HepG2 (cell line): Measurements from ENCODE around the gene ADCY7. TPM values are rescaled to one million over a fixed set of nuclear protein-coding genes. Genes with fewer than 3 reads are reported as not detected.

ENCODE experiments used
- ATAC-seq: fragments of 200-7000 bp; cut with Tn5 transposase; 3 replicates; pipeline ENCODE4 v1.9.1; 2020; ENCODE audit warnings: mild to moderate bottlenecking, moderate library complexity
- BruUV-seq: library from RNA; stranded (reverse); fragments of 400-500 nt; replicated peaks from 2 replicates; lab custom pipeline; 2021; lab: Mats Ljungman, UMichigan
- CTCF ChIA-PET: fragments of 300-600 bp; formaldehyde crosslinking; extraction: SDS; loops from one replicate; lab custom pipeline; 2021; ENCODE audit warnings: low total read pairs, inconsistent platforms, low intra/inter-chr PET ratio; lab: Yijun Ruan, JAX
- POLR2A ChIA-PET: fragments of 350-600 bp; sonication (Branson Sonifier 250); formaldehyde crosslinking; loops from one replicate; lab custom pipeline; 2020; ENCODE audit warnings: antibody characterized with exemption, inconsistent platforms; lab: Yijun Ruan, JAX
- DNase-seq: peaks from one replicate; pipeline ENCODE4 v3.0.0-alpha.2; 2015; ENCODE audit warnings: low spot score
- FAIRE-seq: peaks from 3 replicates; lab custom pipeline; 2011; peaks lifted over from hg19 to GRCh38; lab: Jason Lieb, UNC
- H2AFZ ChIP-seq: one replicate; pipeline ENCODE4 v1.6.1; 2011; ENCODE audit warnings: low read length, inconsistent platforms
- H3K27ac ChIP-seq: fragments of 300-600 bp; 3 replicates; pipeline ENCODE4 v1.8.0; 2011; ENCODE audit warnings: mixed run types, mild to moderate bottlenecking, mixed read lengths, low read length, inconsistent platforms; ENCODE audit not compliant: insufficient read depth; ENCODE audit errors: extremely low read length
- H3K27me3 ChIP-seq, 2 experiments: fragments of 200-600 bp in 1 of 2; 2 replicates in 1 of 2; 3 replicates in 1 of 2; pipeline versions ENCODE4 v1.6.0 to v1.8.0; 2011; ENCODE audit warnings: low read length in 2 of 2, mild to moderate bottlenecking in 2 of 2, moderate library complexity in 2 of 2, inconsistent platforms in 1 of 2; ENCODE audit not compliant: insufficient read depth in 2 of 2, control insufficient read depth in 1 of 2
- H3K36me3 ChIP-seq, 2 experiments: fragments of 200-600 bp in 1 of 2; replicated peaks in 1 of 2; 2 replicates in 1 of 2; 3 replicates in 1 of 2; pipeline versions ENCODE4 v1.5.1 to v1.8.0; 2011; ENCODE audit warnings: low read length in 2 of 2, inconsistent platforms in 1 of 2; ENCODE audit not compliant: insufficient read depth in 2 of 2, control insufficient read depth in 1 of 2
- H3K4me1 ChIP-seq: 2 replicates; pipeline ENCODE4 v1.5.1; 2012; ENCODE audit warnings: low read length, inconsistent platforms; ENCODE audit not compliant: insufficient read depth
- H3K4me2 ChIP-seq: 2 replicates; pipeline ENCODE4 v1.6.0; 2011; ENCODE audit warnings: low read depth, low read length, inconsistent platforms
- H3K4me3 ChIP-seq, 3 experiments: fragments of 200-600 bp in 1 of 3; sonication (generic), shearing (Covaris generic) in 1 of 3; replicated peaks in 1 of 3; 2 replicates each; pipeline ENCODE4 v1.5.1; 2011 to 2016; ENCODE audit warnings: low read length in 3 of 3, inconsistent platforms in 2 of 3, low read depth in 2 of 3, mild to moderate bottlenecking in 2 of 3, control low read depth in 1 of 3, mixed read lengths in 1 of 3; ENCODE audit not compliant: insufficient read depth in 1 of 3
- H3K79me2 ChIP-seq: one replicate; pipeline ENCODE4 v1.6.1; 2011; ENCODE audit warnings: low read length, inconsistent platforms; ENCODE audit not compliant: insufficient read depth
- H3K9ac ChIP-seq: 2 replicates; pipeline ENCODE4 v1.6.0; 2011; ENCODE audit warnings: mild to moderate bottlenecking, low read depth, low read length, inconsistent platforms; ENCODE audit not compliant: insufficient read depth
- H3K9me3 ChIP-seq: 2 replicates; pipeline ENCODE4 v1.5.1; 2012; ENCODE audit warnings: mild to moderate bottlenecking, low read length
- H4K20me1 ChIP-seq: 2 replicates; pipeline ENCODE4 v1.6.0; 2011; ENCODE audit warnings: inconsistent platforms, mild to moderate bottlenecking, low read length, moderate library complexity; ENCODE audit not compliant: insufficient read depth
- ATF6 ChIP-seq: sonication (generic); formaldehyde crosslinking; conservative IDR thresholded peaks from 2 replicates; pipeline ENCODE4 v1.4.0; 2020; ENCODE audit warnings: missing genetic modification reagents
- FOSL1 ChIP-seq: sonication (generic); formaldehyde crosslinking; IDR thresholded peaks from 2 replicates; pipeline ENCODE4 v1.9.0; 2021; ENCODE audit warnings: missing genetic modification reagents, borderline replicate concordance
- IKZF5 ChIP-seq: IDR thresholded peaks from 2 replicates; pipeline ENCODE4 v1.6.1; 2018; ENCODE audit warnings: missing genetic modification reagents, mild to moderate bottlenecking, missing compliant biosample characterization
- NFKB2 ChIP-seq: sonication (generic); formaldehyde crosslinking; IDR thresholded peaks from 2 replicates; pipeline ENCODE4 v1.4.0; 2020; ENCODE audit warnings: missing genetic modification reagents, borderline replicate concordance
- SP4 ChIP-seq: sonication (generic); formaldehyde crosslinking; IDR thresholded peaks from 2 replicates; pipeline ENCODE4 v1.8.1; 2023; ENCODE audit warnings: mild to moderate bottlenecking, missing genetic modification reagents
- XBP1 ChIP-seq: sonication (generic); formaldehyde crosslinking; IDR thresholded peaks from 2 replicates; pipeline ENCODE4 v1.5.0; 2020; ENCODE audit warnings: missing genetic modification reagents
- ZMAT5 ChIP-seq: sonication (generic); formaldehyde crosslinking; IDR thresholded peaks from 2 replicates; pipeline ENCODE4 v1.5.0; 2020; ENCODE audit warnings: mild to moderate bottlenecking, low read depth, missing genetic modification reagents, borderline replicate concordance
- ZNF276 ChIP-seq: sonication (generic); formaldehyde crosslinking; IDR thresholded peaks from 2 replicates; pipeline ENCODE4 v1.4.0; 2020; ENCODE audit warnings: mild to moderate bottlenecking, low read depth, missing genetic modification reagents
- ZNF407 ChIP-seq: sonication (generic); formaldehyde crosslinking; IDR thresholded peaks from one replicate; pipeline ENCODE4 v1.5.1; 2020; ENCODE audit warnings: mild to moderate bottlenecking, missing genetic modification reagents; ENCODE audit errors: not compliant biosample characterization
- ZSCAN22 ChIP-seq: sonication (generic); formaldehyde crosslinking; IDR thresholded peaks from 2 replicates; pipeline ENCODE4 v1.4.0; 2020; ENCODE audit warnings: mild to moderate bottlenecking, missing genetic modification reagents
- WGBS: methylation state at CpG from one replicate; pipeline ENCODE4 v1.1.6; 2017; ENCODE audit warnings: low lambda C conversion rate; 5-methylcytosine and 5-hydroxymethylcytosine counted together
- in situ Hi-C: cut with HindIII; loops from 2 replicates; pipeline ENCODE4 v1.10.0; 2017; ENCODE audit warnings: low pct_unique_long_range_greater_than_20kb; ENCODE audit not compliant: extremely low pct_ligation_motif_present
- intact Hi-C: fragments of 100-400 bp; cut with micrococcal nuclease; formaldehyde crosslinking; loops from one replicate; pipeline ENCODE4 v1.10.0; 2022; ENCODE audit not compliant: unreplicated experiment
- polyA plus RNA-seq, 8 experiments: library from polyadenylated mRNA; depleted of rRNA in 3 of 8; stranded (reverse) in 7 of 8; unstranded in 1 of 8; fragments of >200 nt; fragmentation: Illumina TruSeq in 4 of 8; extraction: Trizol in 4 of 8; gene quantifications; 2 replicates each; pipeline versions ENCODE4 v1.2.1 to v1.2.3, GENCODE V29; 2011 to 2016; ENCODE audit warnings: low read depth in 4 of 8, missing spikeins in 1 of 8, mixed read lengths in 1 of 8; ENCODE audit not compliant: insufficient read depth in 1 of 8
- total RNA-seq, 5 experiments: library from RNA; depleted of rRNA; stranded (reverse); fragments of >200 nt; fragmentation: Illumina TruSeq; extraction: Trizol; gene quantifications; 2 replicates each; pipeline ENCODE4 v1.2.3, GENCODE V29; 2016; ENCODE audit warnings: low read depth in 1 of 5

Gene ADCY7
- total and polyA plus RNA-seq, 2 of the 13 experiments (the other 11 are each of a cell fraction or from before 2014, with no cell fraction given) = 2.2 to 4.3 TPM

GRCh38 chr16:50332599-50332998, 66.2 kb downstream of the ADCY7 start:
- 96% methylated on average over 3 of the region's 3 CpGs for whole genome bisulfite sequencing
- peaks cover 11 to 56% of the 10 kb centered on the region in 2 experiments for H3K36me3 ChIP-seq
- no peak overlapping the region for H3K9ac ChIP-seq
- no peaks in the 10 kb centered on the region for H3K9me3 ChIP-seq
- FAIRE-seq = no peak
- CTCF ChIA-PET = no interaction called here
- no peak for ATAC-seq
- H3K79me2 ChIP-seq = no peaks in the 10 kb centered on the region
- H3K4me2 ChIP-seq = no peak overlapping the region
- H4K20me1 ChIP-seq = no peaks in the 10 kb centered on the region
- DNase-seq = no peak
- no peak overlapping the region for H3K4me3 ChIP-seq
- POLR2A ChIA-PET = no interaction called here
- BruUV-seq = no TSS peak
- H2AFZ ChIP-seq = no peak overlapping the region
- in situ Hi-C loops (no loop called here), intact Hi-C loops (no loop called here)
- H3K4me1 ChIP-seq = peaks cover 36% of the 10 kb centered on the region
- no peak overlapping the region for H3K27ac ChIP-seq
- H3K27me3 ChIP-seq = no peaks in the 10 kb centered on the region
- TF ChIP-seq FOSL1 = no peak
- TF ChIP-seq IKZF5 (CRISPR knock-in tag) = no peak
- no peak for TF ChIP-seq NFKB2 (CRISPR knock-in tag)
- TF ChIP-seq ZMAT5 (CRISPR knock-in tag) = no peak
- no peak for TF ChIP-seq ZSCAN22 (CRISPR knock-in tag)
- no peak for TF ChIP-seq ZNF276 (CRISPR knock-in tag)
- no peak for TF ChIP-seq XBP1
- TF ChIP-seq SP4 (CRISPR knock-in tag) = no peak
- no peak for TF ChIP-seq ATF6
- no peak for TF ChIP-seq ZNF407 (CRISPR knock-in tag)
